ENCODE data around the gene THBS1. TPM values are rescaled to one million over a fixed set of nuclear protein-coding genes. Genes with fewer than 3 reads are reported as not detected.

The THBS1 gene
- total RNA-seq, 1 donor: 171 TPM

GRCh38 chr15:39589815-39590644 is 9.2 kb downstream of the THBS1 start:
- Histone ChIP-seq H3K27me3 (ENCODE audit: insufficient read depth, low read length) (no peaks in the 10 kb centered on the region), H3K4me3 (ENCODE audit: low read length) (no peak overlapping the region), H3K9me3 (ENCODE audit: low read depth, low read length) (no peaks in the 10 kb centered on the region), H3K4me1 (ENCODE audit: insufficient read depth, low read length) (no peaks in the 10 kb centered on the region)

GRCh38 chr15:39591141-39591895 is 10.4 kb downstream of the THBS1 start:
- no peak overlapping the region for H3K4me3 ChIP-seq (ENCODE audit: low read length)
- H3K4me1 ChIP-seq (ENCODE audit: insufficient read depth, low read length): no peaks in the 10 kb centered on the region
- H3K9me3 ChIP-seq (ENCODE audit: low read depth, low read length): no peaks in the 10 kb centered on the region
- no peaks in the 10 kb centered on the region for H3K27me3 ChIP-seq (ENCODE audit: insufficient read depth, low read length)

- H3K27me3 ChIP-seq (ENCODE audit: insufficient read depth, low read length): no peaks in the 10 kb centered on the region
- H3K9me3 ChIP-seq (ENCODE audit: low read depth, low read length): no peaks in the 10 kb centered on the region
- H3K4me1 ChIP-seq (ENCODE audit: insufficient read depth, low read length): no peaks in the 10 kb centered on the region
- H3K4me3 ChIP-seq (ENCODE audit: low read length): no peak overlapping the region
Measured at GRCh38 chr15:39591896-39592315, 11.0 kb downstream of the THBS1 start.

- H3K4me3 ChIP-seq (ENCODE audit: low read length): no peak overlapping the region
- H3K27me3 ChIP-seq (ENCODE audit: insufficient read depth, low read length): no peaks in the 10 kb centered on the region
- H3K9me3 ChIP-seq (ENCODE audit: low read depth, low read length): no peaks in the 10 kb centered on the region
- H3K4me1 ChIP-seq (ENCODE audit: insufficient read depth, low read length): no peaks in the 10 kb centered on the region
Measured at GRCh38 chr15:39592500-39592899, 11.6 kb downstream of the THBS1 start.

- H3K27me3 ChIP-seq (ENCODE audit: insufficient read depth, low read length): no peaks in the 10 kb centered on the region
- no peaks in the 10 kb centered on the region for H3K9me3 ChIP-seq (ENCODE audit: low read depth, low read length)
- no peak overlapping the region for H3K4me3 ChIP-seq (ENCODE audit: low read length)
- H3K4me1 ChIP-seq (ENCODE audit: insufficient read depth, low read length): no peaks in the 10 kb centered on the region
Measured at GRCh38 chr15:39593071-39593655, 12.3 kb downstream of the THBS1 start.

GRCh38 chr15:39593656-39594445 is 13.0 kb downstream of the THBS1 start:
- Histone ChIP-seq H3K4me1 (ENCODE audit: insufficient read depth, low read length) (no peaks in the 10 kb centered on the region), H3K4me3 (ENCODE audit: low read length) (no peak overlapping the region), H3K27me3 (ENCODE audit: insufficient read depth, low read length) (no peaks in the 10 kb centered on the region), H3K9me3 (ENCODE audit: low read depth, low read length) (no peaks in the 10 kb centered on the region)

- Histone ChIP-seq H3K27me3 (ENCODE audit: insufficient read depth, low read length) (no peaks in the 10 kb centered on the region), H3K4me3 (ENCODE audit: low read length) (no peak overlapping the region), H3K9me3 (ENCODE audit: low read depth, low read length) (no peaks in the 10 kb centered on the region), H3K4me1 (ENCODE audit: insufficient read depth, low read length) (no peaks in the 10 kb centered on the region)
Measured at GRCh38 chr15:39594446-39595337, 13.8 kb downstream of the THBS1 start.

- no peaks in the 10 kb centered on the region for H3K9me3 ChIP-seq (ENCODE audit: low read depth, low read length)
- H3K4me1 ChIP-seq (ENCODE audit: insufficient read depth, low read length): no peaks in the 10 kb centered on the region
- H3K4me3 ChIP-seq (ENCODE audit: low read length): no peak overlapping the region
- no peaks in the 10 kb centered on the region for H3K27me3 ChIP-seq (ENCODE audit: insufficient read depth, low read length)
Measured at GRCh38 chr15:39595338-39596221, 14.7 kb downstream of the THBS1 start.

- H3K27me3 ChIP-seq (ENCODE audit: insufficient read depth, low read length): no peaks in the 10 kb centered on the region
- no peaks in the 10 kb centered on the region for H3K9me3 ChIP-seq (ENCODE audit: low read depth, low read length)
- no peak overlapping the region for H3K4me3 ChIP-seq (ENCODE audit: low read length)
- no peaks in the 10 kb centered on the region for H3K4me1 ChIP-seq (ENCODE audit: insufficient read depth, low read length)
Measured at GRCh38 chr15:39596358-39597051, 15.6 kb downstream of the THBS1 start.

- Histone ChIP-seq H3K4me3 (ENCODE audit: low read length) (no peak overlapping the region), H3K9me3 (ENCODE audit: low read depth, low read length) (no peaks in the 10 kb centered on the region), H3K4me1 (ENCODE audit: insufficient read depth, low read length) (no peaks in the 10 kb centered on the region), H3K27me3 (ENCODE audit: insufficient read depth, low read length) (no peaks in the 10 kb centered on the region)
Measured at GRCh38 chr15:39597336-39597735, 16.5 kb downstream of the THBS1 start.

GRCh38 chr15:39597751-39598185 is 16.9 kb downstream of the THBS1 start:
- H3K4me1 ChIP-seq (ENCODE audit: insufficient read depth, low read length): no peaks in the 10 kb centered on the region
- no peaks in the 10 kb centered on the region for H3K9me3 ChIP-seq (ENCODE audit: low read depth, low read length)
- H3K27me3 ChIP-seq (ENCODE audit: insufficient read depth, low read length): no peaks in the 10 kb centered on the region
- no peak overlapping the region for H3K4me3 ChIP-seq (ENCODE audit: low read length)

GRCh38 chr15:39598186-39598850 is 17.4 kb downstream of the THBS1 start:
- Histone ChIP-seq H3K9me3 (ENCODE audit: low read depth, low read length) (no peaks in the 10 kb centered on the region), H3K27me3 (ENCODE audit: insufficient read depth, low read length) (no peaks in the 10 kb centered on the region), H3K4me3 (ENCODE audit: low read length) (no peak overlapping the region), H3K4me1 (ENCODE audit: insufficient read depth, low read length) (no peaks in the 10 kb centered on the region)

Measured in mononuclear cell (primary cell).